IMR-90 (cell line): Measurements from ENCODE around the gene RAB15. TPM values are rescaled to one million over a fixed set of nuclear protein-coding genes. Genes with fewer than 3 reads are reported as not detected.

Source experiments
- ATAC-seq: fragments of 200-7000 bp; cut with Tn5 transposase; 2 replicates; pipeline ENCODE4 v1.9.1; 2020; ENCODE audit warnings: low read depth, mild to moderate bottlenecking, moderate library complexity
- BruUV-seq: library from RNA; stranded (reverse); fragments of 400-500 nt; replicated peaks from 2 replicates; lab custom pipeline; 2021; lab: Mats Ljungman, UMichigan
- CTCF ChIA-PET: fragments of 300-600 bp; formaldehyde crosslinking; extraction: SDS; loops from one replicate; lab custom pipeline; 2021; ENCODE audit warnings: antibody characterized with exemption; lab: Yijun Ruan, JAX
- POLR2A ChIA-PET: fragments of 300-600 bp; sonication (Branson Sonifier 250); formaldehyde crosslinking; loops from one replicate; lab custom pipeline; 2022; ENCODE audit warnings: antibody characterized with exemption; ENCODE audit not compliant: unreplicated experiment; lab: Charles Lee
- DNase-seq: peaks from one replicate; pipeline ENCODE4 v3.0.0; 2013
- H2AFZ ChIP-seq: replicated peaks from 2 replicates; pipeline ENCODE3; 2013; ENCODE audit warnings: low read length, mild to moderate bottlenecking; ENCODE audit not compliant: poor library complexity
- H2AK5ac ChIP-seq: 2 replicates; pipeline ENCODE4 v1.6.1; 2013; ENCODE audit warnings: low read depth, low read length, inconsistent platforms
- H2AK9ac ChIP-seq: replicated peaks from 2 replicates; pipeline ENCODE3; 2013; ENCODE audit warnings: mild to moderate bottlenecking, low read depth, low read length, moderate library complexity; ENCODE audit not compliant: poor library complexity
- H2BK120ac ChIP-seq: 2 replicates; pipeline ENCODE4 v1.6.1; 2013; ENCODE audit warnings: low read depth, low read length, inconsistent platforms
- H2BK15ac ChIP-seq: 3 replicates; pipeline ENCODE4 v1.6.1; 2013; ENCODE audit warnings: low read depth, low read length, inconsistent platforms
- H2BK20ac ChIP-seq: 2 replicates; pipeline ENCODE4 v1.6.1; 2013; ENCODE audit warnings: low read depth, mild to moderate bottlenecking, inconsistent platforms, low read length, moderate library complexity
- H2BK5ac ChIP-seq: 2 replicates; pipeline ENCODE4 v1.6.1; 2013; ENCODE audit warnings: mild to moderate bottlenecking, low read depth, low read length, inconsistent platforms; ENCODE audit not compliant: poor library complexity, severe bottlenecking
- H3K14ac ChIP-seq: replicated peaks from 2 replicates; pipeline ENCODE4 v1.6.1; 2013; ENCODE audit warnings: low read depth, low read length, inconsistent platforms
- H3K18ac ChIP-seq: 2 replicates; pipeline ENCODE4 v1.6.1; 2013; ENCODE audit warnings: low read depth, low read length, control low read depth
- H3K23ac ChIP-seq: 2 replicates; pipeline ENCODE4 v1.6.1; 2013; ENCODE audit warnings: low read depth, low read length, inconsistent platforms
- H3K27ac ChIP-seq: 2 replicates; pipeline ENCODE4 v1.5.1; 2013; ENCODE audit warnings: mild to moderate bottlenecking, control low read depth, low read length; ENCODE audit not compliant: insufficient read depth
- H3K27me3 ChIP-seq: 2 replicates; pipeline ENCODE4 v1.6.1; 2013; ENCODE audit warnings: low read length; ENCODE audit not compliant: control insufficient read depth, insufficient read depth
- H3K36me3 ChIP-seq: 2 replicates; pipeline ENCODE4 v1.6.1; 2013; ENCODE audit warnings: low read length, mixed read lengths; ENCODE audit not compliant: control insufficient read depth, insufficient read depth
- H3K4ac ChIP-seq: 2 replicates; pipeline ENCODE4 v1.6.1; 2013; ENCODE audit warnings: low read depth, low read length, inconsistent platforms
- H3K4me1 ChIP-seq: 2 replicates; pipeline ENCODE4 v1.6.1; 2013; ENCODE audit warnings: low read length, mixed read lengths; ENCODE audit not compliant: control insufficient read depth, insufficient read depth
- H3K4me2 ChIP-seq: 2 replicates; pipeline ENCODE4 v1.6.1; 2013; ENCODE audit warnings: low read depth, mild to moderate bottlenecking, control low read depth, low read length, moderate library complexity
- H3K4me3 ChIP-seq: 2 replicates; pipeline ENCODE4 v1.5.1; 2013; ENCODE audit warnings: low read depth, mild to moderate bottlenecking, control low read depth, low read length, moderate library complexity; ENCODE audit not compliant: insufficient read depth
- H3K56ac ChIP-seq: 2 replicates; pipeline ENCODE4 v1.6.1; 2013; ENCODE audit warnings: low read length, inconsistent platforms; ENCODE audit not compliant: insufficient read depth; ENCODE audit errors: extremely low read depth
- H3K79me1 ChIP-seq, 2 experiments: 2 replicates each; pipeline ENCODE4 v1.6.1; 2013; ENCODE audit warnings: low read length in 2 of 2, inconsistent platforms in 1 of 2, low read depth in 1 of 2
- H3K9ac ChIP-seq: 2 replicates; pipeline ENCODE4 v1.6.1; 2013; ENCODE audit warnings: low read depth, low read length, control low read depth
- H3K9me1 ChIP-seq: 2 replicates; pipeline ENCODE4 v1.6.1; 2013; ENCODE audit warnings: low read length, inconsistent platforms; ENCODE audit not compliant: insufficient read depth
- H3K9me3 ChIP-seq: 2 replicates; pipeline ENCODE4 v1.6.1; 2013; ENCODE audit warnings: low read length; ENCODE audit not compliant: control insufficient read depth, insufficient read depth
- H4K20me1 ChIP-seq: 2 replicates; pipeline ENCODE4 v1.6.1; 2013; ENCODE audit warnings: low read length, inconsistent platforms; ENCODE audit not compliant: insufficient read depth
- H4K5ac ChIP-seq: 2 replicates; pipeline ENCODE4 v1.6.1; 2013; ENCODE audit warnings: mild to moderate bottlenecking, low read depth, low read length, control low read depth
- H4K8ac ChIP-seq, 2 experiments: 2 replicates each; pipeline ENCODE4 v1.6.1; 2013; ENCODE audit warnings: low read depth in 2 of 2, low read length in 2 of 2, control low read depth in 1 of 2, inconsistent platforms in 1 of 2
- H4K91ac ChIP-seq: 2 replicates; pipeline ENCODE4 v1.6.1; 2013; ENCODE audit warnings: low read depth, low read length, inconsistent platforms; ENCODE audit not compliant: insufficient read depth
- CEBPB ChIP-seq: IDR thresholded peaks from 2 replicates; pipeline ENCODE4 v1.6.1; 2012; ENCODE audit warnings: low read depth, low read length, improper control_type of control experiment
- MAZ ChIP-seq: IDR thresholded peaks from 2 replicates; pipeline ENCODE4 v1.6.1; 2012; ENCODE audit warnings: low read depth, mild to moderate bottlenecking, low read length, improper control_type of control experiment, moderate library complexity, borderline replicate concordance
- RFX5 ChIP-seq: IDR thresholded peaks from 2 replicates; pipeline ENCODE4 v1.8.0; 2012; ENCODE audit warnings: low read depth, mild to moderate bottlenecking, low read length, moderate library complexity
- WGBS, 2 experiments: methylation state at CpG; one replicate each; pipeline versions ENCODE4 v1.1.5 to v1.1.7; 2013; ENCODE audit warnings: missing lambda C conversion rate in 2 of 2; ENCODE audit not compliant: insufficient read length in 1 of 2; ENCODE audit errors: extremely low coverage in 2 of 2; 5-methylcytosine and 5-hydroxymethylcytosine counted together
- dilution Hi-C: fragments of 300-500 bp; cut with HindIII; formaldehyde crosslinking; loops from one replicate; pipeline ENCODE4 v1.14.3; 2018; ENCODE audit warnings: low sequenced_read_pairs; ENCODE audit not compliant: unreplicated experiment
- in situ Hi-C: fragments of 300-500 bp; cut with MboI; formaldehyde crosslinking; loops from 3 replicates; pipeline ENCODE4 v1.14.3; 2019; ENCODE audit warnings: low sequenced_read_pairs, inconsistent platforms, mixed read lengths
- intact Hi-C: fragments of 100-400 bp; cut with micrococcal nuclease; formaldehyde crosslinking; loops from 2 replicates; pipeline ENCODE4 v1.10.0; 2022
- polyA plus RNA-seq, 3 experiments: library from polyadenylated mRNA; depleted of rRNA; stranded (reverse); fragments of >200 nt; gene quantifications; 2 replicates each; pipeline ENCODE4 v1.2.3, GENCODE V29; 2012; ENCODE audit warnings: low replicate concordance in 1 of 3
- total RNA-seq: library from RNA; depleted of rRNA; stranded (reverse); fragments of >200 nt; gene quantifications from 2 replicates; pipeline ENCODE4 v1.2.3, GENCODE V29; 2012

The RAB15 gene
- total and polyA plus RNA-seq, 2 of the 4 experiments (the other 2 are of a cell fraction), result 3.4 to 7.8 TPM

GRCh38 chr14:64944861-64945260, 27.3 kb downstream of the RAB15 start:
- no peak for DNase-seq
- Histone ChIP-seq H3K18ac (no peak overlapping the region), H3K4me2 (no peak overlapping the region), H2AK9ac (no peak overlapping the region), H4K91ac (no peak overlapping the region), H2BK20ac (no peak overlapping the region), H3K79me1 (no peaks in the 10 kb centered on the region; a peak in 1 of 4 replicates), H3K27me3 (no peaks in the 10 kb centered on the region), H3K9ac (no peak overlapping the region), H3K23ac (no peak overlapping the region), H4K20me1 (no peaks in the 10 kb centered on the region), H3K14ac (no peak overlapping the region), H3K36me3 (peaks cover 21% of the 10 kb centered on the region), H3K4ac (no peak overlapping the region), H2BK5ac (no peak overlapping the region), H4K8ac (no peak overlapping the region), H3K27ac (no peak overlapping the region), H2BK15ac (no peak overlapping the region), H3K56ac (no peak overlapping the region), H2AFZ (no peak overlapping the region), H3K4me3 (no peak overlapping the region), H3K9me3 (no peaks in the 10 kb centered on the region), H2AK5ac (no peak overlapping the region), H4K5ac (no peak overlapping the region), H3K4me1 (no peaks in the 10 kb centered on the region), H2BK120ac (no peak overlapping the region), H3K9me1 (no peaks in the 10 kb centered on the region; the same call in 1 of the 2 replicates)
- in situ Hi-C loops, result no loop called here
- ChIA-PET POLR2A (no interaction called here), CTCF (interaction anchor here (0.6 kb wide), 1 partner anchor 136 kb away, joined by 4 read pairs; no protein-coding TSS in a partner anchor)
- no CpG with 5 or more reads among the region's 4 CpGs for WGBS, 2 experiments
- ATAC-seq, result no peak
- intact Hi-C loops, result no loop called here
- dilution Hi-C loops, result no loop called here
- BruUV-seq, result no TSS peak
- no peak for TF ChIP-seq MAZ
- no peak for TF ChIP-seq RFX5
- no peak for TF ChIP-seq CEBPB
